Peyer's patch (tissue), 4 donors: ENCODE data around the gene AASDH.

ENCODE experiments used
- POLR2A ChIP-seq, 2 donors: fragments of 450-650 bp; IDR thresholded peaks; one replicate each; pipeline ENCODE4 v1.5.1; 2017; ENCODE audit warnings: antibody characterized with exemption in 2 of 2, mild to moderate bottlenecking in 2 of 2, moderate library complexity in 2 of 2
- TF ChIP-seq, protein P1 (sequence below), 6 experiments: fragments of 450-650 bp in 4 of 6; fragments of 200-600 bp in 2 of 6; sonication (generic) in 1 of 6; IDR thresholded peaks; one replicate each; pipeline ENCODE4 v1.5.1; 2017 to 2019; ENCODE audit warnings: antibody characterized with exemption in 6 of 6, mild to moderate bottlenecking in 3 of 6, moderate library complexity in 1 of 6

DNA sequence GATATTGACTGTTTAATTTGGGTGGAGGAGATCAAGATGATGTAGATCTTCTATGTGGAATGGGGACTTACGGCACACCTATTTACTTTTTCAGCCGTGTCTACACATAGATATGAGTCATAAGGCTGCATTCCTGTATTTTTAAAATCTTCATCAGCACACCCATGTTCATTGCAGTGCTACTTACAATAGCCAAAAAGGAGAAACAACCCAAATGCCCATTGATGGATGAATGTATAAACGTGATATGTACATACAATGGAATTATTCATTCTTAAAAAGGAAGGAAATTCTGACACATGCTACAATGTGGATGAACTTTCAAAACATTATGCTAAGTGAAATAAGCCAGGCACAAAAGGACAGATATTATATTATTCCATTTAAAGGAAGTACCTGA, 98.6 kb downstream of the AASDH start:
- TF ChIP-seq, protein P1, sequence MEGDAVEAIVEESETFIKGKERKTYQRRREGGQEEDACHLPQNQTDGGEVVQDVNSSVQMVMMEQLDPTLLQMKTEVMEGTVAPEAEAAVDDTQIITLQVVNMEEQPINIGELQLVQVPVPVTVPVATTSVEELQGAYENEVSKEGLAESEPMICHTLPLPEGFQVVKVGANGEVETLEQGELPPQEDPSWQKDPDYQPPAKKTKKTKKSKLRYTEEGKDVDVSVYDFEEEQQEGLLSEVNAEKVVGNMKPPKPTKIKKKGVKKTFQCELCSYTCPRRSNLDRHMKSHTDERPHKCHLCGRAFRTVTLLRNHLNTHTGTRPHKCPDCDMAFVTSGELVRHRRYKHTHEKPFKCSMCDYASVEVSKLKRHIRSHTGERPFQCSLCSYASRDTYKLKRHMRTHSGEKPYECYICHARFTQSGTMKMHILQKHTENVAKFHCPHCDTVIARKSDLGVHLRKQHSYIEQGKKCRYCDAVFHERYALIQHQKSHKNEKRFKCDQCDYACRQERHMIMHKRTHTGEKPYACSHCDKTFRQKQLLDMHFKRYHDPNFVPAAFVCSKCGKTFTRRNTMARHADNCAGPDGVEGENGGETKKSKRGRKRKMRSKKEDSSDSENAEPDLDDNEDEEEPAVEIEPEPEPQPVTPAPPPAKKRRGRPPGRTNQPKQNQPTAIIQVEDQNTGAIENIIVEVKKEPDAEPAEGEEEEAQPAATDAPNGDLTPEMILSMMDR (IDR thresholded peaks at IDR 0.05) = no peak
- TF ChIP-seq POLR2A (IDR thresholded peaks at IDR 0.05) = no peak
